NCI-H510A treated with DMSO at 0.1 percent for 48 hours (cell line): Measurements from ENCODE around the gene OR2M7.
"Not testable (repeated sequence)": the region's sequence is repeated elsewhere in the genome, so short reads cannot be mapped to it uniquely, and the experiment has no call there.

Experiments
- DNase-seq: peaks from one replicate; lab custom pipeline; 2025; lab: John Stamatoyannopoulos, UW

Gene OR2M7

DNA sequence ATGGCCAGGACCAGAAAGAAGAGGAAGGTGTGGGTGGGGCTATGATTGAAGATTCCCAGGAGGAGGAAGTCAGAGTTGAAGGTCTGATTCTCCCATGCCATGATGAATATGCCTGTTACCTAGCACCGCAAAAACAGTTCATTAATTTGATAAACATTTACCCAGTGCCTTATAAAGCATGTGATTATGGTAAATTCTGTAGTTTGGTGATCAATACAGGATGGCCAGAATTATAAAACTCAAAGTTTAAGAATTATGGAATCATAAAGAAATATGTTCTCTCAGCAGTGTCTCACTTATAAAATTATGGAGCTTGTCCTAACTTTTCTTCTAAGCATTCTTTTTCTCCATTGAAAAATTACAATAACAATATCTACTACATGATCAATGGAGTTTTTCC is at the start of gene OR2M7:
TSS of gene OR2M7 (minus strand) at position 101 of the 400 bp plus-strand sequence. CDS start at position 101, 0 bp downstream.
- no peak for DNase-seq

DNA sequence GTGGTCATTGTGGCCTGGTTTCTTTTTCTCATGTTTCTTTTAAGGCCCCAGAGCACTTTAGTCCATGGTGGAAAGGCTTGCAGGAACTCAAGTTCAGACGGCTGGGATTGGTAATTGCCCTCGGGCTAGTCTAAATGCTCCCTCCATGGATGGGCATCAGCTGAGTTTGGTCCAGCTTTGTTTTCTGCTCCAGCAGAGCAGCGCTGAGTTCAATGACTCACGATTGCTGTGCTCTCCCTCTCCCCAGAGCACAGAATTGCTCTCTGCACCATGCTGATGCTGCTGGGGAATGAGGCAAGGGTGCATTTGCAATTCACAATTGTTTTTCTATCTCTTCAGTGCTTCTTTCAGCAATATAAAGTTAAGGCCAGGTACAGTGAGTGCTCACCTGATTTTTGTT is 49.4 kb upstream of the OR2M7 start:
- no peak for DNase-seq

DNA sequence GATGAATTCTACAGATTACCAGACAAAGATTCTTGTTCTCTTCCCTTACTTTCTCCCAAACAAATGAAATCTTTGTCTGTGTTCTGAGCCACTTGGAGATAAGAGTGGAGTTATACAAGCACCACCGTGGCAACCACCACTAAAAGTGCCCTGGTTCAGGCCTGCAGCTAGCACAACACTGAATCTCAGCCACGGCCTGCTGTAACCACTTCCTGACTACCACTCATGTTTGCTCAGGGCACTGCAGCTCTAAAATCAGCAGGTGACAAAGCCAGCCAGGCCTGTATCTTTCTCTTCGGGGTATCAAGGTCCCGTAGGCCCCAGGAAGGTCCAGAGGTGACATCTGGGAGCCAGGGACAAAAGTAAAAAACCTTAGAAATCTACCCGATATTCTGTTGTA is 48.0 kb upstream of the OR2M7 start:
- no peak for DNase-seq

DNA sequence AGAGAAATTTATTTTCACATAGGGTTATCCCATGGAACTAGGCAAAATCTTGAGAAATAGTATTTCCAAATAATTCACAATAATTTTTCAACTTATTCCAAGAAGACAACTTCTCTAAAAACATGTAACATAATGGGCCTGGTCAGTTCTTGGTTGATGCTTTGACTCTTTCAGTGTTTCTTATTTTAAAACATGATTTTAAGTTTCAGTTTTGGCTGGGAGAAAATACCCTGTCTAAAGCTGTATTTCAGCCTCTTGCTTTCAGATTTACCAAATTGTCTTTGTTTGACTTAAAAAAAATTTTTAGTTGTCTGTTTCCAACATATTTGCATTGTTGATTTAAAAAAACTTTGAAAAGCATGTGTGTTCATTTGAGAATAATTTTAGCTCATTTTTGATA is 42.2 kb upstream of the OR2M7 start:
- DNase-seq = no peak

GRCh38 chr1:248361121-248361715 is 36.9 kb upstream of the OR2M7 start, which contains the start of gene OR2T4:
TSS of gene OR2T4 (plus strand) at chr1:248361665. CDS start at chr1:248361665, 0 bp downstream.
- no peak for DNase-seq

GRCh38 chr1:248359415-248359814 is 35.0 kb upstream of the OR2M7 start:
- no peak for DNase-seq

- DNase-seq = no peak
These were observed 24.1 kb upstream of the OR2M7 start, which contains the start of gene OR14C36 for GRCh38 chr1:248348475-248348874. TSS of gene OR14C36 (plus strand) at chr1:248348775. CDS start at chr1:248348775, 0 bp downstream.

- DNase-seq = no peak
These were observed 19.1 kb upstream of the OR2M7 start for GRCh38 chr1:248343451-248343850.

- no peak for DNase-seq
These were observed 7.6 kb downstream of the OR2M7 start for GRCh38 chr1:248316796-248317195.

GRCh38 chr1:248306740-248307139 is 17.6 kb downstream of the OR2M7 start:
- DNase-seq = not testable (repeated sequence)

DNA sequence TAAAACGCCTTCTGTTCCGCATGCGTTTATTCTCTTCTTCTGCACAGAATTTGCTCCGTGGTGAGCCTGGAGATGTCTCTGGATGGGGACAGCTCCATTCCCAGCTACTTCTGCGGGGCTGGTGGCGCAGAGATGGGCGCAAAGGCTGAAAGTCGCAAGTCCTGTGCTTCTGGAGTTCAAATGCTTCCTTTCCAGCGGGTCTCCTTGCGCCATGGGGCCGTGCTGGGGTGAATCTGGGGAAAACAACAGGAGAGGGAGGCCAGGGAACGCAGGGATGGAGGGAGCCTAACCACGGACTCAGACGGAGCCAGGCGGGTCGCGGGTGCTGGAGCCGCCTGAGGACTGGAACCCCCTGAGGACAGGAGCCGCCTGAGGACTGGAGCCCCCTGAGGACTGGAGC is 18.3 kb downstream of the OR2M7 start:
- no peak for DNase-seq

- not testable (repeated sequence) for DNase-seq
These were observed 18.7 kb downstream of the OR2M7 start for GRCh38 chr1:248305672-248306071.

DNA sequence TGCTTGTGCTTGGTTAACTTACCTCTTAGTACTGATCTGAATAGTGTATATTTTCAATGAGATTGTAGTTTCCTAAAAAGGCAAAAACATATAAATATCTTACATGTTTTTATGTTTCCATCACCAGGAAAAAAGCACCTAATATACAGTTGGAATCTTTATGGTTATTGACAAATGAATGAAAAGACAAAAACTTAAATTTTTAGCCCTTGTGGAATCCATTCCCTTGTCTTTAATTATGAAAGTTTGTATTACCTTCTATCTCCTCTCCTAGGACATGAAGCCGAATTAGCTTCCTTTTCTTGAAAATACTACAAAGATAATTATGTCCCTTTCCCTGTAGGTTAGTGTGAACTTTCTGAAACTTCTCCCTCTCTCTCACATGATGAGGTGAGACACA is 21.0 kb downstream of the OR2M7 start, which contains the start of gene OR2T12:
TSS of gene OR2T12 (minus strand) at position 101 of the 400 bp plus-strand sequence. CDS start 7,846 bp downstream, outside the sequence.
- DNase-seq = no peak

DNA sequence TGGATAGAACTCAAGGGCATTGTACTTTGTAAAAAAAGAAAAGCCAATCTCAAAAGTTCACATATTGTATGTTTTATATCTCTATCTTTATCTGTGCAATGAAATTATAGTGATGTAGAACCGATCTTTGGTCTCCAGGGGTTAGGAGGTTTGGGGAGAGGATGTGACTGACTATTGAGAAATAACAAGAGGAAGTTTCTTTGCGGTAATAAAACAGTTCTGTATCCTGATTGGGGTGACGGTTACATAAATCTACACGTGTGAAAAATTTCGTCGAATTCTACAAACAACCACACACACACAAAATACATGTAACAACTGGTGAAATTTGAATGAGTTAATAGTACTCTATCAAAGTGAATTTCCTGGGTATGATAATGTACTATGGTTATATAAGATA is 36.0 kb downstream of the OR2M7 start:
- no peak for DNase-seq

DNA sequence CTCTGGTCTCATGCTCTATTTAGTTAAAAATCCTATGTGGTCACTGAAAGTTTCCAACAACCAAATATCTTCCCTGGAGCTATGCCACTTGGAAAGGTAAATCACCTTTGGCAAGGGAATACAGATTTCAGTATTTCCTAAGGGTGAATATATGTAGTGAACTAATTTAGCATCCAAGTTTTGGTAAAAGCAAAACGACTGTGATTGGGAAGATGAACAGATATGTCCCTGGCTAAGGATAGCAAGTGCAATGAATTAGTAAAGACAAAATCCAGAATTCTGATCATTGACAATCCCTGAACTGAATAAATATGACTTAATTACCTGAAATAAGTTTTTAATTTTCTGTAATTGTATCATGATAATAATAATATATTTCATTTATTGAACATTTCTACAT is 46.5 kb downstream of the OR2M7 start, which contains the start of gene OR2T33:
TSS of gene OR2T33 (minus strand) at position 101 of the 400 bp plus-strand sequence. CDS start 4,162 bp downstream, outside the sequence.
- DNase-seq = no peak
